ENCODE measurements around the gene BDH1.

BDH1 gene

GRCh38 chr3:197554562-197555280 lies 1.0 kb downstream of the BDH1 start:
- peak; percentile 59 for TF ChIP-seq CTCF (conservative IDR thresholded peaks at IDR 0.05; ENCODE audit: low read depth, low read length)
- peak overlapping the region; percentile 91 for H3K4me3 ChIP-seq (ENCODE audit: low read depth, low read length)
- peak; percentile 98 for DNase-seq (ENCODE audit: low read depth)

GRCh38 chr3:197554196-197554561 lies 1.6 kb downstream of the BDH1 start:
- no peak for TF ChIP-seq CTCF (conservative IDR thresholded peaks at IDR 0.05; ENCODE audit: low read depth, low read length)
- peak overlapping the region; percentile 91 for H3K4me3 ChIP-seq (ENCODE audit: low read depth, low read length)
- DNase-seq (ENCODE audit: low read depth), result no peak

DNA sequence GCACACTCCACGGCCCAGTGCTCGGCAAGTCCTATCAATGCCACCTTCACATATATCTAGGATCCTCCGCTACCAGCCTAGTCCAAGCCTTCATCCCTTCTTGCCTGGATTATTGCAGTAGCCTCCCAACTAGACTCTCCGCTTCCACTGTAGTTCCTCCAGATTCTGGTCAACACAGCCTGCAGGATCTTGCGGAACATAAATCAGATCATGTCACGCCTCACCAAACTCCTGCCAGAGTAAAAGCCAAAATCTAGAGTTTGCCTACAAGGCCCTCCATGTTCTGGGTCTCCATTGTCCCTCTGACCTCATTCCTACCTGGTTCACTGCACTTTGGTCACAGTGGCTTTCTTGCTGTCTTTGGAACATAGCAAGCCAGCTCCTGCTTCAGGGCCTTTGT lies 3.6 kb downstream of the BDH1 start:
- H3K4me3 ChIP-seq (ENCODE audit: low read depth, low read length), result no peak overlapping the region
- TF ChIP-seq CTCF (conservative IDR thresholded peaks at IDR 0.05; ENCODE audit: low read depth, low read length), result no peak
- DNase-seq (ENCODE audit: low read depth), result no peak

- no peak overlapping the region for H3K4me3 ChIP-seq (ENCODE audit: low read depth, low read length)
- DNase-seq (ENCODE audit: low read depth), result no peak
- TF ChIP-seq CTCF (conservative IDR thresholded peaks at IDR 0.05; ENCODE audit: low read depth, low read length), result no peak
These were observed 5.3 kb downstream of the BDH1 start for GRCh38 chr3:197550489-197550888.

GRCh38 chr3:197549261-197549885 lies 6.4 kb downstream of the BDH1 start:
- TF ChIP-seq CTCF (conservative IDR thresholded peaks at IDR 0.05; ENCODE audit: low read depth, low read length), result no peak
- peak; percentile 48 for DNase-seq (ENCODE audit: low read depth)
- no peak overlapping the region for H3K4me3 ChIP-seq (ENCODE audit: low read depth, low read length)

DNA sequence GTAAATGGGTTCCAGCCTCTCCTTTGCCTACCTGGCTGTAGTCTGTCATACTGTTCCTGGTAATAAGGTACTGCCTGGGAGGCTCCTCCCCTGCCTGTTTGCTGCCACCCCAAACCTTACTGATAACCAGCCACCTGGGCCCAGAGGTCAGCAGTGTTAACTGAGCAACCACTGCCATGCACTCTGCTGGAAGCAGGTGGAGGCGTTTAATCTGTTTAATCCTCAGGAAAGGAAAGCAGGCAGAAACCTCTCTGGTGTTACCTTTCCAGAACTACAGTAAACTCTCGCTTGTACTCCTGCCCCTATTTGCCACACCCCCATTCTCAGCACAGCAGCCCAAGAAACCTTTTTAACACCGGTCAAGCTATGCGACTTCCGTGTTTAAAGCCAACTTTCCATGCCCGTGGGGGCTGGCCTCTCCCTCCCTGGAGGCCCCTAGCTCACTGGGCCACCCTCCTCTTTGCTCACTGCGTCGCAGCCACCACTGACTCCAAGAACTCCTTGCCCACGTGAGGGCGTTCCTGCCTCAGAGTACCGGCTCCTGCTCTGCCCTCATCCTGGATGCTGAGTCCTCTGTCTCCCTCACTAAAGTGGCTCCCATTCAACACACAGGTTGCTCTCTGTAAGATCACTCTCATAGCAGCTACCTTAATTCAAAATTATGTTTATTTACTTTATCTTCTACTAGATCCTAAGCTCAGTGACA lies 8.3 kb downstream of the BDH1 start:
- DNase-seq (ENCODE audit: low read depth), result no peak
- no peak overlapping the region for H3K4me3 ChIP-seq (ENCODE audit: low read depth, low read length)
- no peak for TF ChIP-seq CTCF (conservative IDR thresholded peaks at IDR 0.05; ENCODE audit: low read depth, low read length)
